Lower leg skin (tissue), 3 donors: ENCODE results near the gene FANCD2.

Experiments used
- CTCF ChIP-seq, 3 donors: fragments of 450-650 bp; IDR thresholded peaks; one replicate each; pipeline ENCODE4 v1.5.1; 2016; ENCODE audit warnings: antibody characterized with exemption in 3 of 3, mild to moderate bottlenecking in 3 of 3, moderate library complexity in 2 of 3
- POLR2A ChIP-seq, 2 donors: fragments of 450-650 bp; IDR thresholded peaks; one replicate each; pipeline ENCODE4 v1.6.1; 2016 to 2017; ENCODE audit warnings: antibody characterized with exemption in 2 of 2, mild to moderate bottlenecking in 1 of 2, moderate library complexity in 1 of 2

GRCh38 chr3:10074666-10075065 lies 48.4 kb downstream of the FANCD2 start:
- TF ChIP-seq CTCF (IDR thresholded peaks at IDR 0.05) (no peak), POLR2A (IDR thresholded peaks at IDR 0.05) (no peak)
